GM23338 (cell line): ENCODE results near the gene NANS.

Source experiments
- CREB1 ChIP-seq: fragments of 250-450 bp; sonication (Bioruptor Pico); IDR thresholded peaks from 2 replicates; pipeline ENCODE4 v1.5.0; 2020; ENCODE audit warnings: low read depth, mild to moderate bottlenecking, moderate library complexity
- EZH2 ChIP-seq: fragments of 200-600 bp; sonication (generic); IDR thresholded peaks from one replicate; pipeline ENCODE4 v1.8.0; 2017; ENCODE audit warnings: antibody characterized with exemption, mild to moderate bottlenecking, low read depth; ENCODE audit not compliant: unreplicated experiment
- EZH2phosphoT487 ChIP-seq: fragments of 200-600 bp; sonication (generic); IDR thresholded peaks from one replicate; pipeline ENCODE4 v1.8.1; 2018; ENCODE audit warnings: antibody characterized with exemption; ENCODE audit not compliant: unreplicated experiment
- POLR2AphosphoS5 ChIP-seq: IDR thresholded peaks from 2 replicates; pipeline ENCODE4 v1.6.1; 2016; ENCODE audit warnings: antibody characterized with exemption, low read depth
- TF ChIP-seq, protein P1 (sequence below), 2 experiments: fragments of 200-600 bp in 1 of 2; sonication (generic) in 1 of 2; conservative IDR thresholded peaks; 2 replicates each; pipeline versions ENCODE4 v1.5.1 to v1.6.1; 2016 to 2017; ENCODE audit warnings: antibody characterized with exemption in 2 of 2, low read depth in 2 of 2, mild to moderate bottlenecking in 2 of 2, moderate library complexity in 1 of 2
- TF ChIP-seq, protein P2 (sequence below): IDR thresholded peaks from one replicate; pipeline ENCODE4 v1.6.1; 2018; ENCODE audit warnings: antibody characterized with exemption; ENCODE audit not compliant: unreplicated experiment

DNA sequence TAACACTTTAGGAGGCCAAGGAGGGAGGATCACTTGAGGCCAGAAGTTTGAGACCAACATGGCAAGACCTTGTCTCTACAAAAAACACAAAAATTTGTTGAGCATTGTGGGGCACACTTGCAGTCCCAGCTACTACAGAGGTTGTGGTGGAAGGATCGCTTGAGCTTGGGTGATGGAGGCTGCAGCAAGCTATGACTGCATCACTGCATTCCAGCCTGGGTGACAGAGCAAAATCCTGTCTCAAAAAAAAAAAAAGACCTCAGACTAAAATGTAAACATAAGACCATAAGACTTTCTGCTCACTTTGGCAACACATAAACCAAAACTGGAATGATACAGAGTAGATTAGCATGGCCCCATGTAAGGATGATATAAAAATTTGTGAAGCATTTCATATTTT is 24.6 kb upstream of the NANS start:
- TF ChIP-seq, protein P1, sequence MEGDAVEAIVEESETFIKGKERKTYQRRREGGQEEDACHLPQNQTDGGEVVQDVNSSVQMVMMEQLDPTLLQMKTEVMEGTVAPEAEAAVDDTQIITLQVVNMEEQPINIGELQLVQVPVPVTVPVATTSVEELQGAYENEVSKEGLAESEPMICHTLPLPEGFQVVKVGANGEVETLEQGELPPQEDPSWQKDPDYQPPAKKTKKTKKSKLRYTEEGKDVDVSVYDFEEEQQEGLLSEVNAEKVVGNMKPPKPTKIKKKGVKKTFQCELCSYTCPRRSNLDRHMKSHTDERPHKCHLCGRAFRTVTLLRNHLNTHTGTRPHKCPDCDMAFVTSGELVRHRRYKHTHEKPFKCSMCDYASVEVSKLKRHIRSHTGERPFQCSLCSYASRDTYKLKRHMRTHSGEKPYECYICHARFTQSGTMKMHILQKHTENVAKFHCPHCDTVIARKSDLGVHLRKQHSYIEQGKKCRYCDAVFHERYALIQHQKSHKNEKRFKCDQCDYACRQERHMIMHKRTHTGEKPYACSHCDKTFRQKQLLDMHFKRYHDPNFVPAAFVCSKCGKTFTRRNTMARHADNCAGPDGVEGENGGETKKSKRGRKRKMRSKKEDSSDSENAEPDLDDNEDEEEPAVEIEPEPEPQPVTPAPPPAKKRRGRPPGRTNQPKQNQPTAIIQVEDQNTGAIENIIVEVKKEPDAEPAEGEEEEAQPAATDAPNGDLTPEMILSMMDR (conservative IDR thresholded peaks at IDR 0.05; ENCODE audit: low read depth in 2 of 2) = no peak
- TF ChIP-seq POLR2AphosphoS5 (no peak), EZH2phosphoT487 (no peak), CREB1 (CRISPR knock-in tag) (no peak), EZH2 (no peak)
- TF ChIP-seq, protein P2, sequence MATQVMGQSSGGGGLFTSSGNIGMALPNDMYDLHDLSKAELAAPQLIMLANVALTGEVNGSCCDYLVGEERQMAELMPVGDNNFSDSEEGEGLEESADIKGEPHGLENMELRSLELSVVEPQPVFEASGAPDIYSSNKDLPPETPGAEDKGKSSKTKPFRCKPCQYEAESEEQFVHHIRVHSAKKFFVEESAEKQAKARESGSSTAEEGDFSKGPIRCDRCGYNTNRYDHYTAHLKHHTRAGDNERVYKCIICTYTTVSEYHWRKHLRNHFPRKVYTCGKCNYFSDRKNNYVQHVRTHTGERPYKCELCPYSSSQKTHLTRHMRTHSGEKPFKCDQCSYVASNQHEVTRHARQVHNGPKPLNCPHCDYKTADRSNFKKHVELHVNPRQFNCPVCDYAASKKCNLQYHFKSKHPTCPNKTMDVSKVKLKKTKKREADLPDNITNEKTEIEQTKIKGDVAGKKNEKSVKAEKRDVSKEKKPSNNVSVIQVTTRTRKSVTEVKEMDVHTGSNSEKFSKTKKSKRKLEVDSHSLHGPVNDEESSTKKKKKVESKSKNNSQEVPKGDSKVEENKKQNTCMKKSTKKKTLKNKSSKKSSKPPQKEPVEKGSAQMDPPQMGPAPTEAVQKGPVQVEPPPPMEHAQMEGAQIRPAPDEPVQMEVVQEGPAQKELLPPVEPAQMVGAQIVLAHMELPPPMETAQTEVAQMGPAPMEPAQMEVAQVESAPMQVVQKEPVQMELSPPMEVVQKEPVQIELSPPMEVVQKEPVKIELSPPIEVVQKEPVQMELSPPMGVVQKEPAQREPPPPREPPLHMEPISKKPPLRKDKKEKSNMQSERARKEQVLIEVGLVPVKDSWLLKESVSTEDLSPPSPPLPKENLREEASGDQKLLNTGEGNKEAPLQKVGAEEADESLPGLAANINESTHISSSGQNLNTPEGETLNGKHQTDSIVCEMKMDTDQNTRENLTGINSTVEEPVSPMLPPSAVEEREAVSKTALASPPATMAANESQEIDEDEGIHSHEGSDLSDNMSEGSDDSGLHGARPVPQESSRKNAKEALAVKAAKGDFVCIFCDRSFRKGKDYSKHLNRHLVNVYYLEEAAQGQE = no peak
